GM19035 (cell line): ENCODE data around the gene ST6GALNAC5.

ENCODE experiments used
- ATAC-seq: cut with Tn5 transposase; IDR thresholded peaks from one replicate; pipeline ENCODE4 v1.9.1; 2021; ENCODE audit not compliant: unreplicated experiment

ST6GALNAC5 gene

DNA sequence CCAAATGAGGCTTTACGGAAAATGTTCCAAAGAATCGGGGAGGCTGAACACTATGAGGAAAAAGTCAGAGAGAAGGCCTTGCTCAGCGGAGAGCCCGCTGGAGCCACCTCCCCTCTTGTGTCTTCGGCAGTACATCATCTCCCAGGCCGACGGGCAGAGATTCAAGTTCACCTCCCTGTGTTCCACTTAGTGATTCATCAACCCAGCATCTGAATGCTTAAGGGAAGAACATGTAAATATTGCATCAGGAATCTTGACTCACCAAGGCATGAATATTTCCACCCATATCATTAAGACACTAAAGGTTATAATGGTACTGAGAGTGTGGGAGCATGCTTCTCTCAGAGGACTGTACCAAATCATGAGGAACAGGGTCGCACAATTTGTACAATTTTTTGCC, 172.5 kb downstream of the ST6GALNAC5 start:
- ATAC-seq: no peak

DNA sequence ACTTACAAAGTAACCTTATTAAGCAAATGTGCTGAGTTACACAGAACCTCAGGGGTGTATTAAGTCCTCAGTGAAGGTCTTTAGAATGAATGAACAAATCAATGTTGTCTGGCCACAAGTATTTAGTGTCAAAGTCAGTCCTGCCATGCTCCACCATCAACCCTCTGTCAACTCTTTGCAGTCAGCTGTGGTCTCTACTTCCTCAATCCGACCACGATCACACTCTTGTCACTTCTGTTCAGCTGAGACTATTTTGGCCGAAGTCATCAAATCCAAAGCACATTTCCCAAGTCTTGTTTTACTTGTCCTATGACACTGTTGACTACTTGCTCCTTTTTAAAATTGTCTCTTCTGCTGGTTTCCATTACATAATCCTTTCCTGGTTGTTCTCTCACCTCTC, 173.5 kb downstream of the ST6GALNAC5 start:
- no peak for ATAC-seq

DNA sequence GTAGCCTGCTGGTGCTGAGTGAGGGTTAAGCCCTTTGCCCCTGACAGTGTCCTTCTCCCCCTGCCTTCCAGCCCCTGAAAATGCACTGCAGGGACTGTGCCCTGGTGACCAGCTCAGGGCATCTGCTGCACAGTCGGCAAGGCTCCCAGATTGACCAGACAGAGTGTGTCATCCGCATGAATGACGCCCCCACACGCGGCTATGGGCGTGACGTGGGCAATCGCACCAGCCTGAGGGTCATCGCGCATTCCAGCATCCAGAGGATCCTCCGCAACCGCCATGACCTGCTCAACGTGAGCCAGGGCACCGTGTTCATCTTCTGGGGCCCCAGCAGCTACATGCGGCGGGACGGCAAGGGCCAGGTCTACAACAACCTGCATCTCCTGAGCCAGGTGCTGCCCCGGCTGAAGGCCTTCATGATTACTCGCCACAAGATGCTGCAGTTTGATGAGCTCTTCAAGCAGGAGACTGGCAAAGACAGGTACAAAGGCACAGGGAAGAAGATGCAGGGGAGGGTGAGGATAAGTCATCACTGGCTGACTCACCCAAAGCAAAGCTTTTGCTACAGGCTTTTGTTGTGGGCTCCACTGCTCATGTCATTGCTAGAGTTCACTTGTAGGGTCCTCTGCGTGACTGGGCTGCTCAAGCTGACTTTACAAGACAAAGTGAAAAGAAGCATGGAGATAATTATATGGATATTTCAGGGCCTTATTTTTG, 177.0 kb downstream of the ST6GALNAC5 start:
- no peak for ATAC-seq

DNA sequence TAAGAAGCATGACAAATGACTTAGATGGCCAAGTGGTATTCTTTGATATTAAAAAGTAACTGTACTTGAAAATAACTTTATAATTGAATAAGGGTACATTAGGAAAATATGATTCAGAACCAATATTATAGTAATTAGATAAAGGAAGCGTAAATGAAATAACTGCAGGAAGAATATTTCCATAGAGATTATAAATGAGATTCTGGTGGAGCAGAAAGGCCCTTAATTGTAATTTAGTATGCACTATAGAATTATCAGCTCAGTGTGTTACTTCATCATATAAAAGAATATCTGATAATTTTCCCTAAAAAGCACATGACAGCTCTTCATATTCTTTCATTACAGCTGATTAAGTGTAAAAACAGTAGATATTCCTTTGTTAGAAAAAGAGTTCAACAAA, 180.3 kb downstream of the ST6GALNAC5 start:
- ATAC-seq: no peak

DNA sequence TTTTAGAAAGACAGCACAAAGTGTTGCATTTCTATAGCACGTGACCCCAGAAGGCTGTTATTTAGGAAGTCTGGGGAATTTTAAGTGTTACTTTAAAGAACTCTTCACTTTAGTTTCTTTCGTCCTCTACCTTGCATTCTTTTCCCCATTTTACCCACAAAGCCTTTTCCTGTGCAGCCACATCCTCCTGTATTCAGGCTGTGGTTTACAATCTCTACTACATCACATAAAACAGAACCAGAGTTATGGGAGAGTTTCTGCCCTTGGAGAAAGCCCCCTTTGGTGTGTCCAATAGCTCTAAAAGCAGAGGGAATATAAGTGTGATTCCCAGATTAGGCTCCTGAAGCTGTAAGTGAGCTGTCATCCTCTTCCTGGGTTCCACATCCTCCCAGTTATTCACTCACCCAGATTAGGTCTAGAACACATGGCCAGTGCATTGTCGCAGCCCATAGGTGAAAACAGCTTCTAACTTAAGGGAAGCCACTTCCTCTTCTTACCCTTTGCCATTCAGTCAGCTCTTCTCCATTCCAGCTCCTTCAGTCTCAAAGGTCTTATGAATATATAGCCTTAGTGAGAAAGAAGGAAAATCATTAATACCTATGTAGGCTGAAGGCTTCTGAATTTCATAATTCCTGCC, 180.8 kb downstream of the ST6GALNAC5 start:
- ATAC-seq: no peak

DNA sequence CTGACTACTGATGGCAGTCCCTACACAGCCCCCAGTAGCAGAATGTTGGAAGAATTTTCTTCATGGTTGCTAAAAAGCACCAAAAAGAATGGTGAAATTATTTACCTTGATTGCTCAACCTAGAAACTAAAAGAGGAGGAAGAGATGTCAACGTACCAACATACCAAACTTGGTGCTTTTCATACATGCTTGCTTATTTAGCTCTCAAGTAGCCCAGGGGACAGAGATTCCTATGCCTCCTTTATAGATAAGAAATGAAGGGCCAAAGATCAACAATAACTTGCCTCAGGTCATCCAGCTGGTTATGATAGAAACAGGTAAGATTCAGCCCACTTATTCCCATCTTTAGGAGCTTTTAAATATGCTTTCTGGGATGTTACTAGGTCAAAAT, 181.3 kb downstream of the ST6GALNAC5 start:
- no peak for ATAC-seq

DNA sequence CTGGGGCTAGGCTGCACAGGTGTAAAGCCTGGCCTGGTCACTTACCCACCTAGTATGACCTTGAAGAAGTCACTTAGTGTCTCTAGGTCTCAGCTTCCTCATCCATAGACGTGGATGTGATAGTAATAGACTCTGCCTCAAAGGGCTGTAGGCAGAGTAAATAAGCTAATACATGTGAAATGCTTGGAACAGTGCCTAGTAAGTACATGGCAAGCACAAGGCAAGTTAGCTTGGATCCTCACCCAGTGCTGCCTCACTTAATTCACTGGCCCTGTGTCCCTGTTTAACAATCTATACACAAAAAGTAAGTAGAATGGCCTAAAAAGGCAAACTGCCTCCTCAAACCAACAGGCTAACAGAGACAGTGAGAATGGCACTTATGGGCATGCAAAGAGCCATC, 184.1 kb downstream of the ST6GALNAC5 start:
- no peak for ATAC-seq

DNA sequence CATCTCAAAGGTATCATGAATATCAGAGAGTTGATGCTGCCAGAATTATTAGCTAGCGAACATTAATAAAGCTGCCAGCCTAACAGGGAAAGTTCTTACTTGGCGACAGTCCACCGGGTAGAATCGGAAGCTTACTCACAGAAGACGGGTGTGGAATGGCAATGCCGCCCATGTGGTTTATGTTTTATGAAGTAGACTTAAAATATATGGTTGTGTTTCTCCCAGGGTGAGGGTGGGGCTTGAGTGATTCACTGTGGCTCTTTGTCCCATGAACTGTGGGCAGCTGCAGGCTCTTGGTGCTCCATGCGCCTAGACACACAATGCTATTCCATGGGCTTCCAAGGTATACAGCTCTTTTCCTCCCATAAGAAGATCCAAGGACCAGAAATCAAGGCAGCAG, 189.2 kb downstream of the ST6GALNAC5 start:
- ATAC-seq: no peak

DNA sequence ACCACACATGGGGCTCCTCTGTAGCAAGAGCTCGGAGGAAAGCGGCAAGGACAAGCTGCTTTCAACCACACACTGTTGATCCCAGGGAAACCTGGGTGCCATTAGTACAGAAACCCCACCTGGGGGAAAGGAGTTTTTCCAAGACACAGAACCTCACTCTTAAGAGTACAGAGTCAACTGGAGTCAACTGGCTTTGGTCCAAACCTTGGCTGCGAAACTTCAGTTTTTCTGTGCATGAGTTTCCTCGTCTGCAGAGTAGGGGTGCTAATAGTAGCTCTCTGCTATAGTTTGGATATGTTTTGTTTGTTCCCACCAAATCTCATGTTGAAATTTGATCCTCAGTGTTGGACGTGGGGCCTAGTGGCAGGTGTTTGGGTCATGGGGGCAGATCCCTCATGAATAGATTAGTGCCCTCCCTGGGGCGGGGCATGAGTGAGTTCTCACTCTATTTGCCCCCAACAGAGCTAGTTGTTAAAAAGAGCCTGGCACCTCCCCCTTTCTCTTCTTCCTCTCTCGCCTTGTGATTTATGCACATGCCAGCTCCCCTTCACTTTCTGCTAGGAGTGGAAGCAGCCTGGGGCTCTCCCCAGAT, 190.8 kb downstream of the ST6GALNAC5 start:
- no peak for ATAC-seq

DNA sequence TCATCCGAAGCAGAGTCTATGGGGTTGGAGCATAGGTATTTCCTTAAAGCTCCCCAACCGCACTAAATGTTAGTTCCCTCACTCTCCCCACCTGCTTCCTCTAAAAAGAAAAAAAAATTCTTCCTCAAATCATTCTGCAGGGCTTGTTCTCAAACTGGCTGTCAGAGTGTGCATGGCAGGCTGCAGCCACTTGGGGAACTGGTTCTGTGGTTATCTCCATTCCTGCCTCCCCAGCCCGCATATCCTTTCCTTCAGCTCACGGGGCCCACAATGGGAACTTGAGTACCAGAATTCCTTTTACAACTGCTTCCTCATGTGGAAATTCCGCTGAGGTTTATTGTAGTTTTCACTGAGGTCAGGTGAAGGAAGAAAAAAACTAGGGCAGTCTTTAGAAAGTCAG, 192.7 kb downstream of the ST6GALNAC5 start:
- no peak for ATAC-seq

DNA sequence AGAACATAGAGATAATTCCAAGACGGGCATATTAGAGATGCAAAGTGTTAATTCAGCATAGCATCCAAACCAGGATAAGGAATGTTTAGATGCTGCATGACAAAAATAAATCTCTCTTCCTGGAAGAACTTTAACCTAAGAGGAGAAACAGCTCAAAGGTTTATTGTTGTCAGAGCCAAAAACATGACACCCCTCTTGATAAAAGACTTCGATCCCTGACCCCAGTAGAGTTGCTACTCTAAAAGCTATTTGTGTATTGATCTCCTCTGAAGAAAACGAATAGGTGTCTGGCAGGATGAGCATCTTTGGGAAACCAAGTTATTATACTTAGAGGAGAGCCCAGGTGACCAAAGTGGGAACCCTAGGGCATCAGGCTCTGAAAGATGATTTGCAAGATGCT, 193.9 kb downstream of the ST6GALNAC5 start:
- no peak for ATAC-seq

DNA sequence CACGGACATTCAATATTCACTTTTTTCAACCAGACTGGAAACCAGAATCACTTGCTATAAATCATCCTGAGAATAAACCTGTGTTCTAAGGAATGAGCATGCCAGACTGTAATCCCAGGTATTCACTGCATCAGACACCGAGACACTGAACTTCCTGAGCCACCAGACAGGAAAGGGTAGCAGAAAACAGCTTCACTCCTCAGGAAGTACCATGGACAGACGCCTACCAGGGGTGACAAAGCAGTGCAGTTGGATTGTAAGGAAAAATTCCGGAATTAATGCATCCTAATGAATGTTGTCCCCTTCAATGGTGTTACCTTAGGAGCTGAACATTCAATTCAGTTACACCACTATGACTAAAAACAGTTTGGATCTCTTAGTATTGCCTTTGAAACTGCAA, 195.8 kb downstream of the ST6GALNAC5 start:
- no peak for ATAC-seq

DNA sequence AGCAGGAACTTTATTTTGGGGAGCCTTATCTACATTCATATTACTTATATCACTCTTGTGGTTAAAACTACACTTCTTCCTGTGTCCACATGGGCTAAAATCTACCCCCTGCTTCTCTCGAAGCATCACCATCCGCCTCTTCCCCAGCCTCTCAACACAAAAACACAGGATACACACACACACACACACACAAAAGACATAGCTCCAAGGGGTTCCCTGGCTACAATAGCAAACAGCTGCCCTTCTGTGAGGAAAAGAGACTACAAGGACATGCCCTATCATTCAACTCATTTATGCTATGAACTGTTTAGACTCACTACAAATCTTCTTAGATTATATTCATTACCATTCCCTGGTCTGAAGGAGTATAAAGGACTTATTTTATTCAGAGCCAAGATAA, 197.0 kb downstream of the ST6GALNAC5 start:
- no peak for ATAC-seq

DNA sequence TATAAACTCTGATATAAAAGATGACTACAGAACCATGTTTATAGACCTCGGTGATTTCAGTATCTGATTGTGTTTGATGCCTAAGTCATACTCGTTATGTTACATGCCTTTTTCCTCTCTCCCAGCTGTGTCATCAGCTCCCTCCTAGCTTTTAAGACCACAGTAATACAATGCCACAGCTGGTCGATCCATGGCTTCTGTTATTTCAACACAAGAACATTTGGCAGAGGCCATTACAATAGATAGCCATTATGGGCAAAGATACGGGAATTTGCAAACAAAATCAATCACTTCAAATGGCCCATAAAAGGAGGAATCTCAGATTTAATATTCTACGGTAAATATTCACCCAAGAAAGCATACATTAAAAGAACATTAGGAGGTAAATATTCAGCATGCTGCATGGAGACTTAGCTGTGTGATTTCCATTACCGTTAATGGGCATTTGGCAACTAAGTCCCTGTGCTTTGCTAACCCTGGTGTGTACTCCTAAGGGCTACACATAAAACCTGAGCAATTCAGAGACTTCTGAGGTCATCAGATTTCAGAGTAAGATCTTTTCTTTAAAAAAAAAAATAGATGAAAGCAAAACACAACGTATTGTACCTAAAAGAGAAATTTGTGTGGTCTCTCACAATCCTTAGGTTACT, 198.5 kb downstream of the ST6GALNAC5 start:
- no peak for ATAC-seq

DNA sequence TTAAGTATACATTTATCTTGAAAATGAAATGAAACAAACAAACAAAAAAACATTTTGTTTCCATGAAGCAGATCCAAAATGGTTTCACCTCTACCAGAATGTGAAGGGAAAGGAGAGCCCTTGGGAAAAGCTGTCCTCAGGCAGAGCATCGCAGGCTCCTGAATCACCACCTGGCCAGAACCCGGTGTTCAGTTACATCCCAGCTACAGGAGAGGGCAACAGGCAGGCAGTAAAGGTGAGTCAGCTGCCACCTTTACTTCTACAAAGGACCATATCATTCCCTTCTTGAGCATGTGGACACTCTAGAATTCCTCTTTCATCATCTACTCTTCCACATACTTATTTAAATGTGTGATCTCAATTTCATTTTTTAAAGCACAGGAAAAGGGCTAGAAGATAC, 200.7 kb downstream of the ST6GALNAC5 start:
- ATAC-seq: no peak

DNA sequence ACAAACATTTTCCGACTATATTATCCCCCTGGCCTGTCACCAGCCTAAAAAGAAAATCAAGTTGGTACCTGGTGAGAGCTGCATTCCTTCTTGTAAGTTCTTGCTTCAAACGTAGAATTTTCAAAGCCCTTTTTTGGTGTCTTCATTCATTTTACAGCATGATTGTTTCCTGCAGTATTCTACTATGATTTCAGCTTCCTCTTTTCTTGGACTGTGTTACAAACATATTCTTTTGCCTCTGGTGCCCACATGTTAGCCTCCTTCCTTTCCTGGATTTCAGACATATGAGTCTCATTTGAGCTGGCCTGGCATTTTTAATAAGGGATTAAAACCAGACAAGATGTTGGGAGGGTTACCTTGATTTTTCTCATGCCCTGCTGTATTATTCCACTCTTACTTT, 209.5 kb downstream of the ST6GALNAC5 start:
- ATAC-seq: no peak

DNA sequence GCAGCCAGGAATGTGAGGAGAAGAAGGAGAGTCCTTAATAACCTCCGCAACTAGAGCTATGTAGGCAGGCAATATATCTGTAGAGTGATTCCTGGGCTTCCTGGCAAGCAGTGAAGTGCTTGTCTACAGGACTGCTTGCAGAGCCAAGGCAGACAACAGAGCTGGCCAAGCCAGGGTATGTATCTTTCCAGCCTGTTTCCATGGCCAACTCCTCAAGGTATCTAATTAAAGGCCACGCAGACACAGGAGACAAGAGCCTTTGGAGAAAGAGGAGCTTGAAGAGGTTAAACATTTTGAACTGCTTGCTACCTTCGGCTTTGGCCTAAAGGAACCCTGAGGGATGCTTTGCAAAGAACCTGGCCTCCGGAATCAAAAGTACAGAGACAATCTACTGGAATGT, 214.6 kb downstream of the ST6GALNAC5 start:
- ATAC-seq: no peak

DNA sequence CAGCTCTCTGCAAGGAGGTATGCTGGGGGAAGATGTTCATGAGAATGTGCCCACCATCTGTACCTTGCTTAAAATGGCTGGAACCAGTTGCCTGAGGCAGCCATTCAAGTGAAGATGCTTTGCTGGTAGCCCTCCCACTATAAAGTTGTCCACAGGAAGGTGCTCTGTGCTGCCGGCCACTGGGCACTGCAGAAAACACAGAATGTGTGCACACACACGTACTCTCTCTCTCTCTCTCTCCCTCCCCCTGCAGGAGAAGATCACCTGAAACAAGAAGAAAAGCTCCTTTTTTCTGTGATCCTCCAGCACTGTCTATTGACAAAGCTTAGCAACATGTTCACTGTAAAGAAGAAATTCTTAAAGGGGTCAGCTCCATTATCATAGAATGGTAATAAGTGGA, 217.2 kb downstream of the ST6GALNAC5 start:
- ATAC-seq: no peak

DNA sequence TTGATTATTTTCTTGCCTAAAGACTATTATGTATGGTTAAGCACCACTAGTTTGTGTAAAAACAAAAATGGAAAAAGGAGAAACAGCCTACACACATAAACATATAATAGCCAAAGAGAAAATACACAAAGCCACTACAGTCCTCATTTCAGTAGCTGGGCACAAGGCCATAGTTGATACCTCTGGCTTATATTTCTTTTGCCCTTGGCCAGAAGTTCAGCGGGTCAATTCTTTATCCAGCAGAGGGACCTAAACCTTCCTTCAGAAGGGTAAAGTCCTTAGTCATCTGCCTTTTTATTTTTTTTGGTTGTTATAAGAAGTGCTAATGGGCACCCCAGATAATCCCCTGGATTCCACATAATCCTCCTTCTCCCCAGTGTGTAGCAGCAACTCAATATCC, 217.8 kb downstream of the ST6GALNAC5 start:
- ATAC-seq: no peak

DNA sequence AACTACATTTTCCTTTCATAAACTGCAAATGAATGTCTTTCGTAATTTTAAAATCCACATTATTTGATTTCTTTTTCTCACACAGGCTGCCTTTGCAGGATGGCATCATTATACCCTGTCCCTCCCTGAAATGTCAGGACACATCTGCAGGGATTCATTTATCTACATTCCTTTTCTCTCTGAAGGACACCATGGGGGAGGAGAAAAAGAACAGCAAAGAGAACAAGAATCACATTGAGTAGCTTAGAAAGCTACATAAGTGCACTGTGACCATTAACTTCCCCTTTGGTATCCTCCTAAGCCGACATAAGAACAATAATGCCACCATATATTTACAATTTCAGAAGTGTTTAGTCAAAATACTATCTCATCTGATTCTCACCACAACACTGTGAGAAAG, 222.5 kb downstream of the ST6GALNAC5 start:
- no peak for ATAC-seq

DNA sequence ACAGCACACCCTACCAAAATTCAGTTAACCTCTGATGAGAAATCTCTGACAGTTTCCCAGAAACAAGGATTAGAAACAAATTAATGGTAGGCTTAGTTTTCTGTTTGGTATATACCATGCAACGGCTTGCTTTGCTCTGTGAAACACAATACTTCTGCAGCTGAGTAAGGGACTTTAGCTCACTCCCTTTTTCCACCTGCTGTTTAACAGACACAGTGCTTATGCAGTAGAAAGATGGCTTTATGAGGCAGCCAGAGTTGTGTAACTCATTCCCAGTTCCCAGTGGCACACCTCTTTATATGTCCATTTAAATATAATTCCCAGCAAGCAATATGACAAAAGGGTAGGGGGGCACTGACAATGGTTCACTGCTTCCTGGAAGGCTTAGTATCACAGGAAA, 228.0 kb downstream of the ST6GALNAC5 start:
- ATAC-seq: no peak
